ENCODE data around the gene ZNF530.
A peak's percentile ranks its signal among the peaks of the same experiment; 100 is the strongest.

ZNF530 gene

DNA sequence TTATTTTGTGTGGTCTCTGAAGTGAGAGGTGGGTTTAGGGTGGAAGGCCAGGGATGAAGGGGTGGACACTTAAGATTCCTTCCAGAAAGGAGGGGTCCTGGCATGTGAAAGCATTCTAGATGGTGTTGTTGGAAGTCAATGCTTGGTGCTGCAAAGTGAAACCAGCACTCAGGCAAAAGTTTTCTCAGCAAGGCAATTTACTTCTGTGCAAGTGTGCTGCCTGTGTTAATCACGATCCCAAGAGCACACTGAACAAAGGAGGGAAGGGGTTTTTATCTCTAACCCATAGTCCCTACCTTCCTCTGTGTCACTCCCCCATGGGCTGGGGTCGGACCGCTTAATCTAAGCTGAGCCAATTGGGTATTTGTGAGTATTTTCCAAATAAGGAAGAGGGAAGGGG is 15.7 kb downstream of the ZNF530 start:
- no peak for DNase-seq

DNA sequence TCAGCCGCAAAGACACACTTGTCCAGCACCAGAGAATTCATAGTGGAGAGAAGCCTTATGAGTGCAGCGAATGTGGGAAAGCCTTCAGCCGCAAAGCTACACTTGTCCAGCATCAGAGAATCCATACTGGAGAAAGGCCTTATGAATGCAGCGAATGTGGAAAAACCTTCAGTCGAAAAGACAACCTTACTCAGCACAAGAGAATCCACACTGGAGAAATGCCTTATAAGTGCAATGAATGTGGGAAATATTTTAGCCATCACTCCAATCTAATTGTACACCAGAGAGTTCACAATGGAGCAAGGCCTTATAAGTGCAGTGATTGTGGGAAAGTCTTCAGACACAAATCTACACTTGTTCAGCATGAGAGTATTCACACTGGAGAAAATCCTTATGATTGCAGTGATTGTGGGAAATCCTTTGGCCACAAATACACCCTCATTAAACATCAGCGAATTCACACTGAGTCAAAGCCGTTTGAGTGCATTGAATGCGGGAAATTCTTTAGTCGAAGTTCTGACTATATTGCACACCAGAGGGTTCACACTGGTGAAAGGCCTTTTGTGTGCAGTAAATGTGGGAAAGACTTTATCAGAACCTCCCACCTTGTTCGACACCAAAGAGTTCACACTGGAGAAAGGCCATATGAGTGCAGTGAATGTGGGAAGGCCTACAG is 21.1 kb downstream of the ZNF530 start:
- DNase-seq = no peak

DNA sequence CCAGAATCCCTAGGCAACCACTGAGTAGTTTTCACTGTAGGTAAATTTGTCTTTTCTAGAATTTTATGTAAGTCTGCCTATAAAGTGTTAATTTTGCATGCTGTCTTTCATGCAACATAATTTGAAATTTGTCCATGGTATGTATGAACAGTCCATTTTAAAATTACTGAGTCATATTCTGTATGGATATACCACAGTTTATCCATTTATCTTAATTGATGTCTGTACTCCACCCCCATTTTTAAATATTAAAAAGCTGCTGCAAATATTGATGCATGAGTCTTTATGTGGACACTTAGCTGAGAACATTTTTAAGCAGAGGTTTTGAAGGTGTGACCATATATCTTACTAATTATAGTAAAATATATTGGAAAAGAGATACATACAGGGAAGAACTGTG is 23.4 kb downstream of the ZNF530 start:
- no peak for DNase-seq

DNA sequence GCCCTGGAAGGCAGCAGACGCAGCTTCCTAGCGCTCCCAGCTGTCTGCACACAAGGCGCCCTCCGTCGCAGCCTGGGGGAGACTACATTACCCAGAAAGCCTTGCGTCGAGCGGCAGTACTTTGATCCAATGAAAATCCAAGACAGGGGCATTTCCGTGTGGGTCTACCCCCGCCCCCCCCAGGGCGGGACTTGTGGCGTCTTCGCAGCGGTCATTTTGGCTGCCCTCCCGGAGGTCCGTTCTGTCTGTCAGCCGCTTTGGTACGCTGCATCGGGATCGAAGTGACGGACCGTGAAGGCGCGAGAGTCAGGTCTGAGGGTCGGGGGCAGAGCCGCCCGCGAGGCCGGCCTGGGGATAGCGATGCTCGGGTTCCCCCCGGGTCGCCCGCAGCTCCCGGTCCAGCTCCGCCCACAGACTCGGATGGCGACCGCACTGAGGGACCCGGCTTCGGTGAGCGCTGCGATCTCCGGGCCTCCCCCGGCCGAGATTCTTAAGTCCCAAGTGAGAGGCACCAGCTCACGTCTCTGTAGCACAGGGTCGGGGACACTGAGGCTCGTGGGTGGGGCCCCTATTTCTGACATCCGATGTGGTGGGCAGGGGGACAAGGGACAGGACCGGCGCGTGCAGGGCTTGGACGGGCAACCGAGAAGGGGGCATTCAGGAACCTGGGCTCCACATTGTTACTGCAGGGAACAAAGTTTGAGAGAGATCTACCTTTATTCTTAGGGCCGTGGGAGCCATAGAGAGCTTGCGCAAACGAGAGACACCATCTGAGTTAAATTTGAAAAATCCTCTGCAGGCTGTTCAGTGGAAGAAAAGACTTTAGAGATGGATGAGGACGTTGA is 33.5 kb downstream of the ZNF530 start, which contains the start of gene ZNF211:
TSS of gene ZNF211 (plus strand) at position 182 of the 845 bp plus-strand sequence. CDS start at position 361, 179 bp downstream.
- peak; percentile 81 for DNase-seq

DNA sequence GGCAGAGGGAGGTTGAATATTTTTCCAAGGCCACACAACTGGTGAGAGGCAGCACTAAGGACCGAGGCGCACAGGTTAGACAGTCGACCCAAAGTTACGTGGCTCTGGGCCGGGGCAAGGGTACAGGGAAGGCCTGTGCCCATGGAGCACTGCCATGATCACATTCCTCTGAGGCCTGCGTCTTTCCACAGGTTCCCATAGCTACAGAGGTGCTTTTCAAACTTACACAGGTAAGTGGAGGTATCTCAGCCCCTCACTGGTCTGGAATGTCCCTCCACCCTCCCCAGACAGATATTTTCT is 34.1 kb downstream of the ZNF530 start:
- no peak for DNase-seq

DNA sequence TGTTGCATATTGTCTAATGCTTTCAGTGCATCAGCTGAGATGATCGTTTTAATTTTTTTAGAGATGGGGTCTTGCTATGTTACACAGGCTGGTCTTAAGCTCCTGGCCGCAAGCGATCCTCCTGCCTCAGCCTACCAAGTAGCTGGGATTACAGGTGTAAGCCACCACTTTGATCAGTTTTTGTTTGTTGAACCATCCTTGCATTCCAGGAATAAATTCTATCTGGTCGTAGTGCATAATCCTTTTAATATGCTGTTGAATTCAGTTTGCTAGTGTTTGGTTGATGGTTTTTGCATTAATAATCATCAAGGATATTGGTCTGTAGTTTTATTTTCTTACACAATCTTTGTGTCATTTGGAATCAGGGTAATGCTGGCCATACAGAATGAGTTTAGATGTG is 37.7 kb downstream of the ZNF530 start:
- DNase-seq = no peak

DNA sequence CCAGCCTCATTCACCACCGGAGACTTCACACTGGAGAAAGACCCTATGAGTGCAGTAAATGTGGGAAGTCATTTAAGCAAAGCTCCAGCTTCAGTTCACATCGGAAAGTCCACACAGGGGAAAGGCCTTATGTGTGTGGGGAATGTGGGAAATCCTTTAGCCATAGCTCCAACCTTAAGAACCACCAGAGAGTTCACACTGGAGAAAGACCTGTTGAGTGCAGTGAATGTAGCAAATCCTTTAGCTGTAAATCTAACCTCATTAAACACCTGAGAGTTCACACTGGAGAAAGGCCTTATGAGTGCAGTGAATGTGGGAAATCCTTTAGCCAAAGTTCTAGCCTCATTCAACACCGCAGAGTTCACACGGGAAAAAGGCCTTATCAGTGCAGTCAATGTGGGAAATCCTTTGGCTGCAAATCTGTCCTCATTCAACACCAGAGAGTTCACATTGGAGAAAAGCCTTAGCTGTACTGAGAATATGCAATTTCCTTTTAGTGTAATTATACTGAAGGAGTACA is 42.1 kb downstream of the ZNF530 start:
- no peak for DNase-seq

DNA sequence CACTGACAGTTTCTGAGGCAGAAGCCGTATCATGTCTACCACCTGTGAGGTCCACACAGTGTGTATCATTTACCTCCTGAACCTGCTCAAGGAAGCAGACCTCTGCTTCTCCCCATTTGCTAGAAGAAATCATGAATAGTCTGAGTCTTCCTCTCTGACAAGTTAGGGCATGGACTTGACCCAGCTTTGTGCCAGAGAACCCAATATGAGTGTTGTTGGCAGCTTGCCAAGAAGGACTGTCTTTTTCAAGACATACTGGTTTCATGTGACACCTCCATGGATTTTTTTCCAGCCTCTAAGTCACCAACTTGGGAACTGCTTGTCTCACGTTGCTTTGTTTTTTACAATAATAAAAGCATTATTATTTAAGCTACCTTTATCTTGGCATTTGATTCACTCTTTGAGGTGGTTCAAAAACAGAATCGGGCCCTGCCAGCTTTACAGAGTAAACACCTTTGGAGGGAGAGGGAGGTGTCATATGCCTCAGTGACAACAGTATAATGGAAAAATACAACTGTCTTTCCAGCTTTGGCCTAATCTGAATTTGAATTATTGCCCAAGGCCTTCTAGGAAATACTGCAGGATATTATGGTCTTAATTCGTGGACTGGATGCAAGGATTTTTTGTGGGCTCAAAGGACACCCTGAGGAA is 42.8 kb downstream of the ZNF530 start:
- no peak for DNase-seq

DNA sequence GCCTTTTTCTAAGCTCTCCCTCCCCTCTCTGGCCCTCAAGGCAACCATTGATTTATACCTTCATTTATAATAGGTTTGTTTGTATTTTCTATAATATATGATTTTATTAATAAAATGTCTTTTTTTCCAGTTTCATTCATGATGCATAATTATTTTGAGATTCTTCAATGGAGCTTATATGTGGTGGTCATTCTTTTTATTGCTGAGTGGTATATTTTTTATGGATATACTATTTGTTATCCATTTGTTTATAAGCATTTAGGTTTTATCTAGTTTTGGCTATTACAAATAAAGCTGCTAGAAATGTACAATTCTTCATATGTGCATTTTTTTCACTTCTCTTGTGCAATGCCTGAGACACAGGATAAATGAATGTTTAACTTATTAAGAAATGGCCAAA is 44.0 kb downstream of the ZNF530 start:
- no peak for DNase-seq

DNA sequence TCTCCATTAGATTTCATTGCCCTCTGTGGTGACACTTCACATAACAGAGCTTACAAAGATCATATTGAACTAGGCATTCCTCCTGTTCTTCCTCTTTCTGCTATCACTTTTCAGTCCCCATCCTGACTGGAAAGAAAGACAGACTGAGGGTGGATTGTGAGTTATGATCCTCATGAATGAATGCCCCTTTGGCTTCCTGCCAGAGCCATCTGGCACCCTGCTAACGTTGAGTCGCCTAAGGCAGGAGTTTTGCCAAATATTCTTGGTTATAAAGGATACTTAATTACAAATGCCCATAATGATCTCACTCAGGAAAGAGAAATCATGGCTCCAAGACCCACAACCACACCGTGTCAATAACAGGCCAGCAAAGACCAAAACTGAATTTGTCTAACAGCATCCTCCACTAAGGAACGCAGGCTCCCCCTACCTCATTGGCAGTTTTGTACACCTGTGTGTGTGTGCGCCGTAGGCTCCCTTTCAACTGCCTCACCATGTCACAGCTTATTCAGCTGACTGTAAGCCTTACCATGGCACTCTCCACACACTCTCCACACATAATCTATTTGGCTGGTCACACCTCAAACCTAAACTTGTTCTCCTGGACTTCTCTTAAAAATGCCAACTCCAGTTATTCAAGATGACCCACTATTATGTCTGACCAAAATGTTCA is 48.8 kb downstream of the ZNF530 start:
- no peak for DNase-seq

DNA sequence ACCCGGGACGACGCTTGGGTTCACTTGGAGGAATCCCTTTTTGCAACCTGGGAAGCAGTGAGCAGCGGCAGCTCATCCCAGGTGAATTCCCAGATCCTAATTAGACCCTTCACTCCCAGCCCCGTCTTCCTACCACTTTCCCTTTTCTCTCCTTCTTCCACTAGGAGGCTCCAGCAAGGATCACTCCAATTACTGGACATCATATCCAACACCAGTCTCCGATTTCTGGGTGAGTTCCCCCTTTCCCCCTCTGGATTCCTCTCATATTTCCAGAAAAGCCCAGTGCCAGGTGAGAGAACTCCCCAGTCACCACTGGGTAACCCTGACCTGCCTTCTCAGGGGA is 51.9 kb downstream of the ZNF530 start:
- no peak for DNase-seq

DNA sequence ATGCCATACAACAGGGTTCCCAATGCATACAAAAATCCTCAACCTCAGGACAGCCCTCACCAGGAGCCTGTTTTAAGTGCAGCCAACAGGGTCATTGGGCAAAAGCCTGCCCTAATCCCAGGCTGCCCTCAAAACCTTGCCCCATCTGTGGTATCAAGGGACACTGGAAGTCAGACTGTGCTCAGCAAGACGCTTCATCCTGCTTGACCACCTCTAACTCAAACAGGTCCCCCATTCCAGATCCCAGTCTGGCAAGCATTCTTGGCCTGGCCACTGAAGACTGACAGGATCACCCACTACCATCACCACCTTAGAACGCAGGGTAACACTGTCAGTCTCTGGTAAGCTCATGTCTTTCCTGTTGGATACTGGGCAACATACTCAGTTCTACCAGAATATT is 54.0 kb downstream of the ZNF530 start:
- DNase-seq = no peak

DNA sequence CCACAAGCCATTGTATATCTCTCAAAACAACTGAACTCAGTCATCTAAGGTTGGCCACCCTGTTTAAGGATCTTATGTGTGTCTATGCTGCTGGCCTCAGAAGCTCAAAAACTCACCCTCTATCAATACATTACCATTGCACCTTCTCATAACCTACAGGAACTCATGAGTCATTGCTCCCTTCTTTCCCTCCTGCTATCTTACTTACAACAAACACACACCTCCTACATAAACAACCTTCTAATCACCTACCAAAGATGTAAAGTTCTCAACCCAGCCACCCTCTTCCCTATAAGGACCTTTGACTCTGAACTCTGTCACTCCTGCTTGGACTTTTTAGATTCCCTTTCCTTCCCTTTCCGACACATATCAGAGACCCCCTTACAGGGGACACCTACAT is 55.8 kb downstream of the ZNF530 start:
- DNase-seq = no peak

DNA sequence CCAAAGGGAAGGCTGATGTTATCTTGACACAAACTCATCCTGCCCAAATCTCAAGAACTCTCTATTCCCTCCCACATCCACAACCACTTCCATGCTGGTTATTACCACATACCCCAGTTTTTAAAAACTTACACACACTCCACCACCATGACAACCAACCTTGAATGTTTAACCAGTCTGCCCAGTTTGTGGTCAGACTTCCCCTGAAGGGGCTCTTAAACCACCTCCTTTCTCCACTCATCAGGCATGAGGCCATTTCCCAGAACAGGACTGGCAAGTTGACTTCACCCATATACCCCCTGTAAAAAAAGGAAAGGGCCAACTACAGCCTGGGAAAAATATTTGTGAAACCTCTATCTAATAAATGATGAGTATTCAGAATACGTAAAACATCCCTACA is 56.7 kb downstream of the ZNF530 start:
- no peak for DNase-seq

Data from NCI-H510A treated with DMSO at 0.1 percent for 48 hours (cell line).